Ovary (tissue), 9 donors: ENCODE results near the gene ZC3H7B. TPM values are rescaled to one million over a fixed set of nuclear protein-coding genes. Genes with fewer than 3 reads are reported as not detected.

Source experiments
- DNase-seq, 5 donors: peaks; one replicate each; pipeline ENCODE4 v3.0.0-alpha.2; 2019 to 2020
- H3K27ac ChIP-seq, 2 donors: fragments of 200-600 bp; one replicate each; pipeline versions ENCODE4 v1.5.1 to v1.8.0; 2019 to 2022
- H3K27me3 ChIP-seq: fragments of 200-600 bp; one replicate; pipeline ENCODE4 v1.8.0; 2022
- H3K36me3 ChIP-seq: fragments of 200-600 bp; sonication (generic); one replicate; pipeline ENCODE4 v1.5.1; 2019
- H3K4me1 ChIP-seq: one replicate; pipeline ENCODE4 v1.8.1; 2013; ENCODE audit warnings: mild to moderate bottlenecking, moderate library complexity; ENCODE audit not compliant: insufficient read depth
- H3K4me3 ChIP-seq: fragments of 200-600 bp; sonication (generic); one replicate; pipeline ENCODE4 v1.5.1; 2017
- H3K9me3 ChIP-seq, 2 donors: fragments of 200-600 bp in 1 of 2; sonication (generic) in 1 of 2; one replicate each; pipeline versions ENCODE4 v1.5.1 to v1.8.1; 2013 to 2019; ENCODE audit warnings: mild to moderate bottlenecking in 1 of 2, moderate library complexity in 1 of 2
- EP300 ChIP-seq: sonication (generic); formaldehyde crosslinking; IDR thresholded peaks from one replicate; pipeline ENCODE4 v1.6.1; 2017; ENCODE audit warnings: antibody characterized with exemption
- POLR2A ChIP-seq: fragments of 450-650 bp; IDR thresholded peaks from one replicate; pipeline ENCODE4 v1.6.1; 2017; ENCODE audit warnings: antibody characterized with exemption, mild to moderate bottlenecking, moderate library complexity
- WGBS, 3 donors: extraction: QIAGEN DNeasy Blood & Tissue Kit in 1 of 3; methylation state at CpG; one replicate each; pipeline versions ENCODE4 v1.1.5 to v1.1.7; 2013 to 2017; 5-methylcytosine and 5-hydroxymethylcytosine counted together
- intact Hi-C, 4 donors: fragments of 100-400 bp; cut with DNase I; formaldehyde crosslinking; loops; one replicate each; pipeline versions ENCODE4 v1.11.0 to v1.15.1; 2022 to 2023
- microRNA-seq, 3 donors: library from miRNA; unstranded; fragments of <30 nt; microRNA quantifications; one replicate each; pipeline versions ENCODE4 to v1.2.0, GENCODE V29; 2019 to 2020
- polyA plus RNA-seq, 2 donors: library from polyadenylated mRNA; stranded (reverse); fragments of 200-250 nt in 1 of 2; fragments of 350-450 nt in 1 of 2; fragmentation: Illumina TruSeq in 1 of 2; extraction: RNeasy Lipid Tissue Mini Kit (QIAGEN cat#74804) in 1 of 2; gene quantifications; one replicate each; pipeline ENCODE4 v1.2.3, GENCODE V29; 2013 to 2014
- small RNA-seq: library from RNA; depleted of rRNA; stranded (forward); fragments of <200 nt; gene quantifications from one replicate; pipeline ENCODE3, GENCODE V24; 2016
- total RNA-seq, 7 donors: library from RNA; depleted of rRNA in 2 of 7; stranded (reverse); fragments of >200 nt in 2 of 7; fragmentation: NEBNext Ultra II Directional in 3 of 7; extraction: Animal tissue kit (Norgen Biotek cat#: 25700) in 3 of 7; gene quantifications; one replicate each; pipeline versions ENCODE4 v1.1.0 to v1.2.4, GENCODE V29; 2016 to 2023
- TF ChIP-seq, protein P1 (sequence below), 3 donors: fragments of 450-650 bp in 2 of 3; fragments of 200-600 bp in 1 of 3; IDR thresholded peaks; one replicate each; pipeline versions ENCODE4 v1.5.1 to v1.8.0; 2016 to 2022; ENCODE audit warnings: antibody characterized with exemption in 3 of 3, mild to moderate bottlenecking in 1 of 3
- donor health status: DM: no; HTN: no; CAD: no; lungs with moderate emphysema.
- donor health status: DM: no; HTN: no; CAD: no.
- donor health status: Bipolar disorder and iron deficiency.
- donor health status: DM: yes; HTN: yes; CAD: no.
- donor health status: DM: no; HTN: no; CAD: no.
- donor health status: DM: yes; HTN: yes; CAD: no.

ZC3H7B gene
- total and polyA plus RNA-seq, 9 donors, result 27.3 to 96.5 (median 73.2) TPM

DNA sequence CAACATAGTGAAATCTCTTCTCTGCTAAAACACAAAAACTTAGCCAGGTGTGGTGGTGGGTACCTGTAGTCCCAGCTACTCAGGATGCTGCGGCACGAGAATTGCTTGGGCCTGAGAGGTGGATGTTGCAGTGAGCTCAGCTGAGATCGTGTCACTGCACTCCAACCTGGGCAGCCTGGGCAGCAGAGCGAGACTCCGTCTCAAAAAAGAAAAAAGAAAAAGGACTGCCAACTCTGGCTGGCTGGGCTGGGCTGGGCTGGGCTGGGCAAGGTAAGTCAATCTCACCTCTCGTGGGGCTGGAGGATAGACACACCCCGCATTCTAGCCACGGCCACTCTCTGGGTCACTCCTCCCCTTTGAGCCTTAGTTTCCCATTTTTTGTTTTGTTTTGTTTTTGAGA, 107.3 kb downstream of the ZC3H7B start:
- intact Hi-C loops, result no loop called here
- TF ChIP-seq, protein P1, sequence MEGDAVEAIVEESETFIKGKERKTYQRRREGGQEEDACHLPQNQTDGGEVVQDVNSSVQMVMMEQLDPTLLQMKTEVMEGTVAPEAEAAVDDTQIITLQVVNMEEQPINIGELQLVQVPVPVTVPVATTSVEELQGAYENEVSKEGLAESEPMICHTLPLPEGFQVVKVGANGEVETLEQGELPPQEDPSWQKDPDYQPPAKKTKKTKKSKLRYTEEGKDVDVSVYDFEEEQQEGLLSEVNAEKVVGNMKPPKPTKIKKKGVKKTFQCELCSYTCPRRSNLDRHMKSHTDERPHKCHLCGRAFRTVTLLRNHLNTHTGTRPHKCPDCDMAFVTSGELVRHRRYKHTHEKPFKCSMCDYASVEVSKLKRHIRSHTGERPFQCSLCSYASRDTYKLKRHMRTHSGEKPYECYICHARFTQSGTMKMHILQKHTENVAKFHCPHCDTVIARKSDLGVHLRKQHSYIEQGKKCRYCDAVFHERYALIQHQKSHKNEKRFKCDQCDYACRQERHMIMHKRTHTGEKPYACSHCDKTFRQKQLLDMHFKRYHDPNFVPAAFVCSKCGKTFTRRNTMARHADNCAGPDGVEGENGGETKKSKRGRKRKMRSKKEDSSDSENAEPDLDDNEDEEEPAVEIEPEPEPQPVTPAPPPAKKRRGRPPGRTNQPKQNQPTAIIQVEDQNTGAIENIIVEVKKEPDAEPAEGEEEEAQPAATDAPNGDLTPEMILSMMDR (IDR thresholded peaks at IDR 0.05), result no peak
- TF ChIP-seq EP300 (no peak), POLR2A (no peak)
- 87 to 90% (median 89%) methylated on average over 8 of the region's 8 CpGs for WGBS, 3 donors
- Histone ChIP-seq H3K4me1 (peaks cover 8% of the 10 kb centered on the region), H3K27ac (no peak overlapping the region), H3K27me3 (no peaks in the 10 kb centered on the region), H3K36me3 (no peaks in the 10 kb centered on the region), H3K4me3 (no peak overlapping the region), H3K9me3 (no peaks in the 10 kb centered on the region)
- no peak for DNase-seq

Small RNA genes within 50 kb of the gene (microRNA-seq; reads per million reads assigned to microRNA genes)
- 0 to 0.16 (median 0) reads per million in 3 donors for gene MIR6889

Small RNA genes within 50 kb of the gene (small RNA-seq; reads per million reads assigned to genes)
- not detected for gene MIR6889
- not detected for gene RNU6-495P

Other genes with a start within 250 kb of the ZC3H7B start
- gene EP300, start 208.9 kb upstream of the ZC3H7B start, total RNA-seq, result 10 to 100 TPM; 51.4 to 86.2 (median 71.9) TPM
- gene EP300, start 208.9 kb upstream of the ZC3H7B start, polyA plus RNA-seq, result 10 to 100 TPM; 23.6 to 57.9 TPM
- gene L3MBTL2, start 96.2 kb upstream of the ZC3H7B start, total RNA-seq, result 10 to 100 TPM in 6 of 7 donors, 1 to 10 TPM in 1; 8.9 to 32.1 (median 25.6) TPM
- 10 to 100 TPM; 14.8 to 20.7 TPM for gene L3MBTL2, start 96.2 kb upstream of the ZC3H7B start, polyA plus RNA-seq
- gene CHADL, start 60.6 kb upstream of the ZC3H7B start, total RNA-seq, result 1 to 10 TPM; 1.7 to 6.2 (median 2.6) TPM
- 1 to 10 TPM in 1 of 2 donors, under 1 TPM in 1; 0.08 to 4.4 TPM for gene CHADL, start 60.6 kb upstream of the ZC3H7B start, polyA plus RNA-seq
- 10 to 100 TPM; 17.2 to 37.9 (median 33.7) TPM for gene RANGAP1, start 15.3 kb upstream of the ZC3H7B start, total RNA-seq
- gene RANGAP1, start 15.3 kb upstream of the ZC3H7B start, polyA plus RNA-seq, result 10 to 100 TPM; 27.4 to 31.5 TPM
- 10 to 100 TPM; 10.8 to 64.6 (median 49.6) TPM for gene TEF, start 80.4 kb downstream of the ZC3H7B start, total RNA-seq
- gene TEF, start 80.4 kb downstream of the ZC3H7B start, polyA plus RNA-seq, result 10 to 100 TPM; 26.2 to 42.8 TPM
- gene TOB2, start 145.3 kb downstream of the ZC3H7B start, total RNA-seq, result 100 to 1,000 TPM in 1 of 7 donors, 10 to 100 TPM in 6; 24.0 to 110 (median 83.9) TPM
- 10 to 100 TPM; 22.8 to 40.3 TPM for gene TOB2, start 145.3 kb downstream of the ZC3H7B start, polyA plus RNA-seq
- gene PHF5A, start 167.2 kb downstream of the ZC3H7B start, total RNA-seq, result 10 to 100 TPM; 27.3 to 44.2 (median 32.0) TPM
- gene PHF5A, start 167.2 kb downstream of the ZC3H7B start, polyA plus RNA-seq, result 10 to 100 TPM; 36.8 to 55.3 TPM
- gene ACO2, start 167.6 kb downstream of the ZC3H7B start, total RNA-seq, result 10 to 100 TPM; 20.6 to 58.3 (median 50.7) TPM
- 10 to 100 TPM; 32.3 to 99.1 TPM for gene ACO2, start 167.6 kb downstream of the ZC3H7B start, polyA plus RNA-seq
- gene POLR3H, start 242.9 kb downstream of the ZC3H7B start, total RNA-seq, result 10 to 100 TPM; 17.2 to 84.6 (median 52.9) TPM
- 10 to 100 TPM; 15.7 to 34.1 TPM for gene POLR3H, start 242.9 kb downstream of the ZC3H7B start, polyA plus RNA-seq